GM13977 (cell line): ENCODE measurements around the gene TGFBR3.

Source experiments
- DNase-seq: peaks from one replicate; pipeline ENCODE4 v3.0.0; 2012; ENCODE audit warnings: low spot score
- in situ Hi-C: fragments of 300-500 bp; cut with MboI; formaldehyde crosslinking; loops from one replicate; pipeline ENCODE4 v1.12.0; 2022; ENCODE audit warnings: low sequenced_read_pairs, low pct_unique_long_range_greater_than_20kb, mixed read lengths, inconsistent platforms; ENCODE audit not compliant: unreplicated experiment
- TF ChIP-seq, protein P1 (sequence below): IDR thresholded peaks from 2 replicates; pipeline ENCODE4 v1.5.1; 2012; ENCODE audit warnings: mild to moderate bottlenecking, control low read depth; ENCODE audit not compliant: insufficient read depth; ENCODE audit errors: extremely low read depth, missing control alignments

Gene TGFBR3

DNA sequence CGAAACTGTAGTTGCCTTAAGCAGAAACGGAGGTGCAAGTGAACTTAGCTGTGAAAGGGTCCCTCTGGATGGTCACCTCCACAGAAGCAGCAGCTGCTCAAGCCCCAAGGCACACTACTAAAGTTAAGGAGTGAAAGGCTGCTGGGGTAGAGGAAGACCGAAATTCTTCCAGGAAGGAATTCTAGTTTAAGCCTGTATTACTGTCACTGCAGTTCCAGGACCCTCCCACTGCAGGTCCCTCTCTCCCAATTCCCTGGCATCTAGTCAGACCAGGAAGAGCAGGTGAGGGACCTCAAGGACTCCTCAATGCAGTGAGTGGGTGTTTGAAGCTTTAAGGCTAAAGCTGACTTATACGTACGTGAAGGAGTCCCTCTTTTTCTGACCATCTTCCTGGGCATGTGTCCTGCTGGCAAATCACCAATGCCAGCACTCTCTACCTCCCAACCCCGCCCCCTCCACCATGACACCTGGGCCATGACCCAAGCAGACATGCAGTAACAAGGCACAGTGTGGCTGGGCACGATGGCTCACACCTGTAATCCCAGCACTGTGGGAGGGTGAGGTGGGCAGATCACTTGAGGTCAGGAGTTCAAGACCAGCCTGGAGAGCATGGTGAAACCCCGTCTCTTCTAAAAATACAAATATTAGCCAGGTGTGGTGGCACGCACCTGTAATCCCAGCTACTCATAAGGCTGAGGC lies 57.2 kb downstream of the TGFBR3 start:
- DNase-seq, result no peak
- TF ChIP-seq, protein P1, sequence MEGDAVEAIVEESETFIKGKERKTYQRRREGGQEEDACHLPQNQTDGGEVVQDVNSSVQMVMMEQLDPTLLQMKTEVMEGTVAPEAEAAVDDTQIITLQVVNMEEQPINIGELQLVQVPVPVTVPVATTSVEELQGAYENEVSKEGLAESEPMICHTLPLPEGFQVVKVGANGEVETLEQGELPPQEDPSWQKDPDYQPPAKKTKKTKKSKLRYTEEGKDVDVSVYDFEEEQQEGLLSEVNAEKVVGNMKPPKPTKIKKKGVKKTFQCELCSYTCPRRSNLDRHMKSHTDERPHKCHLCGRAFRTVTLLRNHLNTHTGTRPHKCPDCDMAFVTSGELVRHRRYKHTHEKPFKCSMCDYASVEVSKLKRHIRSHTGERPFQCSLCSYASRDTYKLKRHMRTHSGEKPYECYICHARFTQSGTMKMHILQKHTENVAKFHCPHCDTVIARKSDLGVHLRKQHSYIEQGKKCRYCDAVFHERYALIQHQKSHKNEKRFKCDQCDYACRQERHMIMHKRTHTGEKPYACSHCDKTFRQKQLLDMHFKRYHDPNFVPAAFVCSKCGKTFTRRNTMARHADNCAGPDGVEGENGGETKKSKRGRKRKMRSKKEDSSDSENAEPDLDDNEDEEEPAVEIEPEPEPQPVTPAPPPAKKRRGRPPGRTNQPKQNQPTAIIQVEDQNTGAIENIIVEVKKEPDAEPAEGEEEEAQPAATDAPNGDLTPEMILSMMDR, result no peak
- in situ Hi-C loops, result no loop called here

DNA sequence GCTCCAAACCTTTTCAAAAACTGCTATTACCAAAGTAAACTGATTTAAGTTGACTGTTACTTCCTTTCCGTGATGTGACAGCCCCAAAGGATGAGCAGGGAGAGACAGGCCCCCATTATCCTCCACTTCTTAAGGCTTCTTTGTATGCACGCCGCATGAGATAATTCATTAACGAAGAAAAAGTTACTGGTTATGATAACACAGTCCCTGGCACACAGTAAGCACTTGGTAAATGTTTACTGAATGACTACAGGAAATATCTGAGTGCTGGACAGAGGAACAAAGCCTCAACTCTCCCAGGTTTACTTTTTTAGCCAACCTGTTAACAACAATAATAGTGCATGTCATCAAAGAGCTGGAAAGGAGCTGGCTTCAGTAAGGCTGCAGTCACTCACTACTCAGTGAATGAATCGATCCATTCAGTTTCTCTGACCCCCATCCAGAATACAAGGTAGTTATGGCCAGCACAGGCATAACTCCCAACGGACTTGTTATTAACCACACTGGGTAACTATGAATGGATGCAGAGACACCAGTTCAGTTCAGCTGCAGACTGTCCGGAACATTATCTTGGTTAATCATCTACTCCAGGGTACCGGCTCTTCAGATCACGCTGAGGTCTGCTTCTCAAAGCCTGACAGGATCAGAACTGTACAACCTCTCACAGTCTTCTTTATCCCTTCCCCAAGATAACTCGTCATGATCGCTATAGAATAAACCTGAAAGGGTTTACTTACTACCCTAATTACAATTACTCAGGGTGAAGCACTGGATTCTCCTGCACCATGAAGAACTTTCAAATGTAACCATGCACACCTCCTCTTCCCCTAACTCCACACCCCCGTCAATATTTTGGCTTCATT lies 58.3 kb downstream of the TGFBR3 start:
- TF ChIP-seq, protein P1, result no peak
- in situ Hi-C loops, result no loop called here
- DNase-seq, result no peak

DNA sequence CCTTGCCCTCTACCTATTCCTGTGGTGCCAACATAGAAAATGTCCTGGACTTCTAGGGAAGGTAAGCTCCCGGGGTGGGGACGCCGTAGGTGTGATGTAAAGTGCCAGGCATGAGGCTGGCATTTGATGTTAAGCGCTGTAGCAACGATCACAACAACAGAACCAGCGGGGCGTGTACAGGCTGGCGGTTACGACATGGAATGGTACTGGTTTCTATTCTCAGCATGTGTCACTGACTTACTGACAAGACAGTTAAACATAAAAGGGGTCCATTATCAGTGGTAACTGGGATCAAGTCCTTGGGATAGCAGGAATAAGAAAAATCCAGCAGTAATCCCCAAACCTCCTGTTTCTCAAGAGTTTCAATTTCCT lies 58.9 kb downstream of the TGFBR3 start:
- TF ChIP-seq, protein P1, result no peak

DNA sequence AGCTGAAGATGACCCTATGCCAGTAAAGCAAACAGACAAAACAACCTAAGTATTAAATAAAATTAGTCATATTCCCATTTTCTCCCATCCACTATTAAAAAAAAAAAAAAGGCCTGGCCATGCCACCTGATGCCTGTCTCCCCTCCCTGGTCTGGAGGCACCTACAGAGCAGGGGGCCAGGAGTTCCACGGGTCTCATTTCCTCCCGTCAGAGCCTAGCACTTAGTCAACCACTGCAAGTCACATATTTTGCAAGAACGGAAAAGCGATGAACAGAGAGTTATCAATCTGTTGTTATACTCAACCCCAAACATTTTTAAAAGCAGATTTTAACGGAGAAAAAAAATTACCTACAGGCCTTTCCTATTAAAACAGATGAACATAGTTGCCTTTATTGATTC lies 59.3 kb downstream of the TGFBR3 start:
- no peak for DNase-seq
- in situ Hi-C loops, result no loop called here
- TF ChIP-seq, protein P1, result no peak

More for the DNA sequence above, 58.9 kb downstream of the TGFBR3 start:
- DNase-seq, result no peak
- in situ Hi-C loops, result no loop called here

DNA sequence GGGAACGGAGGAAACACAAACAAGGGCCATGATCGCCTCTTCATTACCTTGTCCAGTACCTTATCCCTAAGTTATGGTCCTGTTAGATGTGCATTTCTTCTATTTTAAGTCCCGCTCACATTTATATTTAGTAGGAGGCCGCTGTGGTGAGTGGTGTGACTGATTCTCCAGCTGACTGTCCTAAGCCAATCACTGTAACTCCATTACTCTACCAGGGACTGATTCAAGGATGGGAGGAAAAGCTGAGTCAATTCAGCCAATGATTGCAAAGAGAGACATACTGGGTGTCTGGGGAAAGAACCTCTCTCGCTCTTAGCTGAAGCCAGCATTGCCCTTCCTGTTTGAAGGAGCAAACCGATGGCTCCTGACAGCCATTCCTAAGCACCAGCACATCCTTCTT lies 59.7 kb downstream of the TGFBR3 start:
- TF ChIP-seq, protein P1, result no peak
- in situ Hi-C loops, result no loop called here
- no peak for DNase-seq

DNA sequence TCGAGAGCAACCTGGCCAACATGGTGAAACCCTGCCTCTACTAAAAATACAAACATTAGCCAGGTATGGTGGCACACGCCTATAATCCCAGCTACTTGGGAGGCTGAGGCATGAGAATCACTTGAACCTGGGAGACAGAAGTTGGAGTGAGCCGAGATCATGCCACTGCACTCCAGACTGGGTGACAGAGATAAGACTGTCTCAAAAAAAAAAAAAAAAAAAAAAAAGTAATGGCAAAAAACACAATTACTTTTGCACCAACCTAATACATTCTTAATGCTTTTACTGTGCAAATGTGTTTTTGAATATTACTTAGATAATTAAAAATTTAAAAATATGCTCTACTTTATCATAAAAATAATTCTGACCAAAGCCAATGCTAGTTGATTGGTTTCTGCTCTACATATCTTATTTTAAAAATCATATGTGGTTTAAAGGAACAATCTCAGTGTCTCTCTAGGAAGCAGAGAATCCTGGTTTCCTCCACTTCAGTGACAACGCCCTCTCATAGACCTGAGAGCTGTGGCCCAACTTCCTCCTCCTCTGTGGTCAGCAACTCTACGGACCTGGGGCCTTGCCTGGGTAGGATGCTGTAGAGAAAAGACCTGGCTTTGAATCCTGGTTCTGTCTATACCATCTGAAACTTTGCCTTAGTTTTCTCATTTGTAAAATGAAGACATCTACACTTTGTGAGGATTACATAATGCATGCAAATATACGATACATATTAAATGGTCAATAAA lies 64.7 kb downstream of the TGFBR3 start:
- in situ Hi-C loops, result no loop called here
- DNase-seq, result no peak
- TF ChIP-seq, protein P1, result no peak
